Spinal cord (tissue), 10 donors: ENCODE measurements around the gene UCK2. TPM values are rescaled to one million over a fixed set of nuclear protein-coding genes. Genes with fewer than 3 reads are reported as not detected.

Experiments used
- DNase-seq, 6 donors: peaks; one replicate each; pipeline versions ENCODE4 v3.0.0 to v3.0.0-alpha.2; 2013 to 2015; ENCODE audit warnings: low spot score in 6 of 6, low read depth in 4 of 6
- H3K27ac ChIP-seq: one replicate; pipeline ENCODE4 v1.5.1; 2013; ENCODE audit warnings: low read depth, low read length, control low read depth
- H3K27me3 ChIP-seq: one replicate; pipeline ENCODE4 v1.6.1; 2013; ENCODE audit warnings: low read length; ENCODE audit not compliant: control insufficient read depth, insufficient read depth
- H3K36me3 ChIP-seq: one replicate; pipeline ENCODE4 v1.6.1; 2013; ENCODE audit warnings: low read length; ENCODE audit not compliant: control insufficient read depth, insufficient read depth
- H3K4me1 ChIP-seq: one replicate; pipeline ENCODE4 v1.6.1; 2013; ENCODE audit warnings: low read length; ENCODE audit not compliant: control insufficient read depth, insufficient read depth
- H3K4me3 ChIP-seq: one replicate; pipeline ENCODE4 v1.5.1; 2013; ENCODE audit warnings: low read depth, low read length, control low read depth
- H3K9me3 ChIP-seq: one replicate; pipeline ENCODE4 v1.6.1; 2013; ENCODE audit warnings: low read length; ENCODE audit not compliant: control insufficient read depth, insufficient read depth
- WGBS: methylation state at CpG from one replicate; pipeline ENCODE4 v1.1.5; 2013; ENCODE audit warnings: missing lambda C conversion rate; ENCODE audit not compliant: insufficient coverage; 5-methylcytosine and 5-hydroxymethylcytosine counted together
- polyA plus RNA-seq, 2 donors: library from polyadenylated mRNA; unstranded; fragments of 120-200 nt; gene quantifications; one replicate each; pipeline ENCODE4 v1.2.1, GENCODE V29; 2013; ENCODE audit not compliant: insufficient read length in 2 of 2
- total RNA-seq, 2 donors: library from RNA; depleted of rRNA in 1 of 2; stranded (reverse); fragments of 120-200 nt in 1 of 2; fragments of >200 nt in 1 of 2; gene quantifications; one replicate each; pipeline versions ENCODE4 v1.2.3 to v1.2.4, GENCODE V29; 2013 to 2014
- donor health status: healthy.

Gene UCK2
- total and polyA plus RNA-seq, 4 donors: 25.3 to 39.5 (median 27.3) TPM

DNA sequence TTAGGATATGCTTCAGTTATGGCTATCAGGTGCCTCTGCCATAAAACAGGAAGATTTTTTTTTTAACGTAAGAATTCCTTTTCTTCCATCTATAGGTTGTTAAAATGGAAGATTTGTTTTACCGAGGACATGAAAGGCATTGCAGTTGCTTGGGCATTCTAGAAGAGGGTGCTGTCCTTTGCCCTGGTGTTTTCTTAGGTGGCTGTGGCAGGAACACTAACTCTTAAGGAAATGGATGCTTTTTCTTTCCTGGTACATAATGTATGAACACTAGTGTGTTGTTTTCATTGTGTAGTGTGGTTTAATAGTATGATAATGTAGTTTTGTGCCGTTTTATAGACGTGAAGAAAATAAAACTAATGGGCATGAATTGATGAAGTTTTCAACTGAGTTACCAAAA, 47.2 kb downstream of the UCK2 start:
- H3K4me3 ChIP-seq: no peak overlapping the region
- WGBS: 100% methylated on average over 1 of the region's 4 CpGs
- peaks cover 3% of the 10 kb centered on the region for H3K4me1 ChIP-seq
- DNase-seq: no peak
- H3K9me3 ChIP-seq: peaks cover 1% of the 10 kb centered on the region
- no peak overlapping the region for H3K27ac ChIP-seq
- H3K27me3 ChIP-seq: no peaks in the 10 kb centered on the region
- no peaks in the 10 kb centered on the region for H3K36me3 ChIP-seq

DNA sequence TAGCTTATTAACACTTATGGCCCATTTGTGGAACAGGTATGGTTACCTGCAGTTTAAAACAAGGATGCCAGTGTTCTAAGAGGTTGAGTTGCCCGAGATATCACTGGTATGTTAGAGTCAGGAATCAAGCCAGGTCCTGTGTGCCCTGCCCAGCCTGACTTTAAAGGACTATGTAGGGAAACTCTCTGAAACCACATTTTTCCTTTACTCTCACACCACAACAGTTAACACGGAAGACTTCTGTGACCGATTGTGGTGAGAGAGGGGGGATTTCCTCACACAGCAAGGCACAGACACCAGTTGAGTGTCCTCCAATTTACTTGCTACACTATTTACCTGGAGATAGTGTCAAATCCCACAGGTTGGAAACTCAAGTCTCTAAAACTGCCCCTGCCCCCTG, 47.8 kb downstream of the UCK2 start:
- Histone ChIP-seq H3K4me1 (peaks cover 3% of the 10 kb centered on the region), H3K4me3 (no peak overlapping the region), H3K36me3 (no peaks in the 10 kb centered on the region), H3K27ac (no peak overlapping the region), H3K27me3 (no peaks in the 10 kb centered on the region), H3K9me3 (peaks cover 1% of the 10 kb centered on the region)
- no peak for DNase-seq
- no CpG with 5 or more reads among the region's 3 CpGs for WGBS

DNA sequence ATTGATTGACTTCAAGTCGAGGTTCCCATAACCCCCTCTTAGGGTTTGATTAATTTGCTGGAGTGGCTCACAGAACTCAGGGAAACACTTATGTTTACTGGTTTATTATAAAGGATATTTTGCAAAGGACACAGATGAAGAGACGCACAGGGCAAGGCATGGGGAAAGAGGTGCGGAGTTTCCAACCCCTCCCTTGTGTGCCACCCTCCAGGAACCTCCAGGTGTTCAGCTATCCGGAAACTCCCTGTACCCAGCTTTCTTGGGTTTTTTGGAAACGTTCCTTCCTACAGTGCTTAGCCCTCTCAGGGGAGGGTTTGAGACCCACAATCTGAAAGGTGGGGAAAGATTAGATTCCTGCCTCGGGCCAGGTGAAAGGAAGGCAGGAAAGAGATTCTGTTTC, 48.2 kb downstream of the UCK2 start:
- WGBS: 100% methylated on average over 1 of the region's 6 CpGs
- no peaks in the 10 kb centered on the region for H3K36me3 ChIP-seq
- no peaks in the 10 kb centered on the region for H3K27me3 ChIP-seq
- no peak overlapping the region for H3K27ac ChIP-seq
- no peak overlapping the region for H3K4me3 ChIP-seq
- peaks cover 3% of the 10 kb centered on the region for H3K4me1 ChIP-seq
- no peak for DNase-seq
- peaks cover 1% of the 10 kb centered on the region for H3K9me3 ChIP-seq

DNA sequence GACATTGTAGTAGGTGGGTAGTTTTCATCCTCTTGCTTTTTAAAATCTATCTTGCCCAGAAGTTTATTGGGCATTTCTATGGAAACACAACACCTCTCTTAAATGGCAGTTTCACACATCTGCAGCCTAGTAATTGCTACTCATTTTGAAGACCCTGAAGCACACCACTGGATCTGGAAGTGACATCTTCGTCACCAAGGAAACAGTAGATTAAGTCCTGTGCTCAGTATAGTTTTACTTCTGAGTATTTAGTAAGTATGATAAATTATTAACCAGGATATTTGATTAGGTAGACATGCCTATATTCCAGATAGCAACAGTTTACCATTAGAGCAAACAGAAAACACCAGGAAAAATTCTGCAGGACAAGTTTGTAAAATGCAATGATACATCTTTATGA, 48.7 kb downstream of the UCK2 start:
- Histone ChIP-seq H3K4me1 (no peaks in the 10 kb centered on the region), H3K27me3 (no peaks in the 10 kb centered on the region), H3K27ac (no peak overlapping the region), H3K4me3 (no peak overlapping the region), H3K9me3 (peaks cover 1% of the 10 kb centered on the region), H3K36me3 (no peaks in the 10 kb centered on the region)
- no CpG with 5 or more reads among the region's 1 CpG for WGBS
- peak in 1 of 6 donors; percentile 10 for DNase-seq

DNA sequence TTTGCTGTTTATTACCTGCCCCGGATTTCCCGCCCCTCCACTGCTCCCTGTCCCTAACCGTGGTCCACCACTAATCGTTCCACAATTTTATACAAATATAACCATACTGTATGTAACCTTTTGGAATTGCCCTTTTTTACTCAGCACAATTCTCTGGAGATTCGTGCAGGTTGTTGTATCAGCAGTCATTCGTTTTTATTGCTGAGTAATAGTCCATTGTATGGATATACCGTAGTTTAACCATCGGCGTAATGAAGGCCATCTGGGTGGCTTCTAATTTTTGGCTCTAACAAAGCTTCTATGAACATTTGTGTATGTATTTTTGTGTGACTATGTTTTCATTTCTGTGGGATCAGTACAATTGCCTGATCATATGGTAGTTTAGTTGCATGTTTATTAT, 50.0 kb downstream of the UCK2 start:
- WGBS: 99% methylated on average over 9 of the region's 9 CpGs
- no peaks in the 10 kb centered on the region for H3K27me3 ChIP-seq
- H3K36me3 ChIP-seq: no peaks in the 10 kb centered on the region
- no peaks in the 10 kb centered on the region for H3K9me3 ChIP-seq
- no peak for DNase-seq
- no peaks in the 10 kb centered on the region for H3K4me1 ChIP-seq
- no peak overlapping the region for H3K27ac ChIP-seq
- no peak overlapping the region for H3K4me3 ChIP-seq

DNA sequence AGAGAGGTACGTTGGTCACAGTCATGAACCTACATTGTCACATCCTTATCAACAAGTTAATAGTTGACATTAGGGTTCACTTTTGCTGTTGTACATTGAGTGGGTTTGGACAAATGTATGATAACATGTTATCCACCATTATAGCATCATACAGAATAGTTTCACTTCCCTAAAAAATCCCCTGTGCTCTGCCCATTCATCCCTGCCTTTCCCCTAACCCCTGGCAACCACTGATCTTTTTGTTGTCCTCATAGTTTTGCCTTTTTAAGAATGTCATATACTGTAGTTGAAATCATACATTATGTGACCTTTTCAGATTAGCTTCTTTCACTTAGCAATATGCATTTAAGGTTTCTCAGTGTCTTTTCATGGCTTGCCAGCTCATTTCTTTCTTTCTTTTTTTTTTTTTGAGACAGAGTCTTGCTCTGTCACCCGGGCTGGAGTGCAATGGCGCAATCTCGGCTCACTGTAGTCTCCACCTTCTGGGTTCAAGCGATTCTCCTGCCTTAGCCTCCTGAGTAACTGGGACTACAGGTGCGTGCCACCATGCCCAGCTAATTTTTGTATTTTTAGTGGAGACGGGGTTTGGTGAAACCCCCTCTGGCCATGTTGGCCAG, 50.6 kb downstream of the UCK2 start:
- 95% methylated on average over 6 of the region's 7 CpGs for WGBS
- Histone ChIP-seq H3K27me3 (no peaks in the 10 kb centered on the region), H3K9me3 (no peaks in the 10 kb centered on the region), H3K27ac (no peak overlapping the region), H3K36me3 (no peaks in the 10 kb centered on the region), H3K4me1 (no peaks in the 10 kb centered on the region), H3K4me3 (no peak overlapping the region)
- DNase-seq: no peak

DNA sequence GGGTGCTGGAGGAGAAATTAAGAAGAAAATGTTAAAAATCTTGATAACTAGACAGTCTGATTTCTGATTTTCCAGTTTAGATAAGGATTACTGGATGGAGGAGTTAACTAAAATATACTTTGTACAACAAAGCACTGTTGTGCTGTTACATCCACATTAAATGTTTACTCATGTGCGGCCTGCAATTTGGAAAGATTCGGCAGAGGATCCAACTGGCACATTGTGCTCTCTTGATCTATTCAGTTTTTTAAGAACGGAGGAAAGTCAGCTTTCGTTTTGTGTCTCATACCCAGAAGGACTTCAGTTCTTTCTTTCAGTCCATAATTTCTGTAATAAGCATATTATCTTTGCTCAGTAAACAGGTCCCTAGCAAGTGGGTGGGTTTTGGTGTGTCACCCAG, 52.5 kb downstream of the UCK2 start:
- Histone ChIP-seq H3K9me3 (no peaks in the 10 kb centered on the region), H3K4me3 (no peak overlapping the region), H3K36me3 (no peaks in the 10 kb centered on the region), H3K27ac (no peak overlapping the region), H3K4me1 (peaks cover 9% of the 10 kb centered on the region), H3K27me3 (no peaks in the 10 kb centered on the region)
- no peak for DNase-seq
- no CpG with 5 or more reads among the region's 4 CpGs for WGBS

DNA sequence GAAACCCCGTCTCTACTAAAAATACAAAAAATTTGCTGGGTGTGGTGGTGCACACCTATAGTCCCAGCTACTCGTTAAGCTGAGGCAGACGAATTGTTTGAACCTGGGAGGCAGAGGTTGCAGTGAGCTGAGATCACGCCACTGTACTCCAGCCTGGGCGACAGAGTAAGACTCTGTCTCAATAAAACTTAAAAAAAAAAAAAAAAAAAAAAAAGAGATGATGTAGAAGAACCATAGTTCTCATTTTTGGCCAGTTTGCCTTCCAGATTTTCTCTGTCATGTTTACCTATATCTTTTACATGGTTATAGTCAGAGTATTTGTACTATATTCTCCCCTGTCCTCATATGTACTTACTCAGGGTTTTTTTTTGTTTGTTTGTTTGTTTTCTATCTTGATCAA, 53.6 kb downstream of the UCK2 start:
- Histone ChIP-seq H3K9me3 (no peaks in the 10 kb centered on the region), H3K4me3 (no peak overlapping the region), H3K4me1 (peaks cover 9% of the 10 kb centered on the region), H3K27ac (no peak overlapping the region), H3K27me3 (no peaks in the 10 kb centered on the region), H3K36me3 (no peaks in the 10 kb centered on the region)
- no CpG with 5 or more reads among the region's 5 CpGs for WGBS
- no peak for DNase-seq

DNA sequence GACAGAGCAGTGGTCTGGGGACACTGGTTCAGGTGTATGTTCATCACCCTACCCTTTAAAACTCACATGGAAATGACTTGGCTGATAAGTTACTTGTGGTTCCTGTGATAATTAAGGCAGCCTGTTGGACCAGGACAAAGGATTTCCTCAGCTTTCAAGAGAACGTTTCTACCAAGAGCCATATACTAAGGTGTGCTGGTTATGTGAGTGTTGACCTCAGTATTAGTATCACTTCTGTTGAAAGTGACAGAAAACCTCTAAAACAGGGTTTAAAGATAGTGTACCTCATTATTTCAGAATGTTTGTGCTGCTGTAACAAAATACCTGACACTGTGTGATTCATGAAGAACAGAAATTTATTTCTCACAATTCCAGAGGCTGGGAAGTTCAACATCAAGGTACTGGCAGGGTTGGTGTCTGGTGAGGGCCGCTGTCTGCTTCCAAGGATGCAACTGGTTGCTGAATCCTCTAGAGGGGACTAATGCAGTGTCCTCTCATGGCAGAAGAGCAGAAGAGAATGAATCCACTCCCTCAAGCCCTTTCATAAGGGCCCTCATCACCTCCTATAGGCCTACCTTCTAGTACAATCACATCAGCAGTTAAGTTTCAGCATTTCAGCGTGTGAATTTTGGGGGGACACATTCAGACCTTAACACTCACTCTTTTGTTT, 54.9 kb downstream of the UCK2 start:
- WGBS: 96% methylated on average over 2 of the region's 3 CpGs
- Histone ChIP-seq H3K4me1 (peaks cover 9% of the 10 kb centered on the region), H3K9me3 (no peaks in the 10 kb centered on the region)

DNA sequence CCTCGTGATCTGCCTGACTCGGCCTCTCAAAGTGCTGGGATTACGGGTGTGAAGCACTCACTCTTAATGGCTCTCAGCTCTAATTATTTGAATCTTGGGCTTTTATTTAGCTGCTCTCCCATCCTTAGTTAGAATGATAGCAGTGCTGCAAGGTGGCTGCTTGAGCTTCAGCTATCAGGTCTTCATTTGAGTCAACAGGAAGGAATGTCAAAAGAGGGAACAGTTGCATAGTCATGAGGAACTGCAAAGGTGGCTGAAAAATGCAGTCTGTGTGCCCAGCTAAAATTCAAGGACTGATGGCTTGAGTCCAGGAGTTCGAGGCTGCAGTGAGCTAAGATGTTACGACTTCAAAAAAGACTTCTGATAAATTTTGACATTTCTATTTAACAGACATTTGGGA, 55.6 kb downstream of the UCK2 start:
- 80% methylated on average over 1 of the region's 5 CpGs for WGBS
- Histone ChIP-seq H3K27ac (no peak overlapping the region), H3K4me1 (peaks cover 9% of the 10 kb centered on the region), H3K9me3 (no peaks in the 10 kb centered on the region), H3K27me3 (no peaks in the 10 kb centered on the region), H3K4me3 (no peak overlapping the region), H3K36me3 (no peaks in the 10 kb centered on the region)
- no peak for DNase-seq

More for the DNA sequence above, 54.9 kb downstream of the UCK2 start:
- H3K27me3 ChIP-seq: no peaks in the 10 kb centered on the region
- H3K4me3 ChIP-seq: no peak overlapping the region
- H3K27ac ChIP-seq: no peak overlapping the region
- H3K36me3 ChIP-seq: no peaks in the 10 kb centered on the region
- no peak for DNase-seq
